NCI-H748 (cell line): ENCODE data around the gene ALAS1.

Experiments used
- DNase-seq: peaks from one replicate; lab custom pipeline; 2025; ENCODE audit not compliant: unreplicated experiment; lab: John Stamatoyannopoulos, UW

The ALAS1 gene

DNA sequence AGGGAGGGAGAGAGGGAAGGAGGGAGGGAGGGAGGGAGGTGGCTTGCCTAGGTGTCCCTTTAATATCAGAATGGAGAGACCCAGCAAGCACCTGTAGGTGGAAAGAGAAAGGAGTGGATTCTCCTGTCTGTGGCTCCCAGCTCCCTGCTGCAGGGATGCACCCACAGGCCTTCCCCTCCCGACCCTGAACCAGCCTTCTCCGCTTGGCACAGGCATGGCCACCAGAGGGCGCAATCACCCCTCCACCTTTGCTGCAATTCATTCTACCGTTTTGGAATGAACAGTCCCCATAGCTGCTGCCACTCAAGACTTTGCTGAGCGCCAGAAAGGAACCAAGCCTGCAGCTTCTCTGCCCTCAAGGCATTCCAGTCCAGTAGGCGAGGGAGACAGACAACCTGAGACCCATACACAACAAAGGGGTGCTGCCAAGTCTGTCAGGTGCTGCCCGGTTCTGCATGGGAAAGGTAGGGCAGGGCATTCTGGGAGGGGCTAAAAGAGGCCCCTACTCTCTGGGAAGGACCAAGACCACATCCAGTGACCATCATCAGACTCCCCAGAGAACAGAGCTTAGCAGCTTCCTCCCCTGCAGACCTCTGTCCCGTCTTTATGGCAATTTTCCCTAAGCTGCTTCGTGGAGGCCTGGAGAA lies 22.5 kb downstream of the ALAS1 start:
- DNase-seq: peak; percentile 54

GRCh38 chr3:52221141-52221562 lies 23.2 kb downstream of the ALAS1 start:
- no peak for DNase-seq

DNA sequence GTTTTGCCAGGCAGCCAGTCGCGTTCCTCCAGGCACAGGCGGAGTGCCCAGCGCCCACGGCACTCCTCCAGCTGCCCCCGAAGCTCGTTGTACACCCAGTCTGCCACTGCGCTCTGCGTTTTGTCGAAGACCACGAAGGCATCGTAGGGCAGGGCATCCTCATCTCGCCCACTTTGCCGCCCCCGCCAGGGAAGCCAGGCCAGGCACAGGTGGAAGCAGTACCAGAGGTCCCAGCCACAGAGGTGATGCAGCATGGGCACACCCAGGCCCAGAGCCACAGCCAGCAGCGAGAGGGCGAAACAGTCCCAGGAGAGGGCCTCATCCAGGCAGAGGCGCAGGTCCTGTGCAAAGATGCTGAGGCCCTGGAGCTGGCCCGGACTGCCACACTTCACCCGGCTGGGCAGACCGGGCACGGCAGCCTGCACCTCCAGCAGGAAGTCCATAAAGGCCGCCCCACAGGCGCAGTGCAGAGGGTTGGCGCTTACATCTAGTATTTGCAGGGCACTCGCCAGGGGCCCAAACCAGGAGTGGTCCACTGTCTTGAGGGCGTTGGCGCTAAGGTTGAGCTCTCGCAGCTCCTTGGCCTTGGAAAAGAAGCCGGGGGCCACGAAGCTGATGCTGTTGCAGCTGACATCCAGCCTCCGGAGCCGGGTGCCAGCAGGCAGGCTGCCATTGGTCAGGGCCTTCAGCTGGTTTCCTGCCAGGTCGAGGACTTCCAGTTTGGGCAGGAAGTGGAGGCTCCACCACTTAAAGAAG lies 23.8 kb downstream of the ALAS1 start:
- DNase-seq: no peak

DNA sequence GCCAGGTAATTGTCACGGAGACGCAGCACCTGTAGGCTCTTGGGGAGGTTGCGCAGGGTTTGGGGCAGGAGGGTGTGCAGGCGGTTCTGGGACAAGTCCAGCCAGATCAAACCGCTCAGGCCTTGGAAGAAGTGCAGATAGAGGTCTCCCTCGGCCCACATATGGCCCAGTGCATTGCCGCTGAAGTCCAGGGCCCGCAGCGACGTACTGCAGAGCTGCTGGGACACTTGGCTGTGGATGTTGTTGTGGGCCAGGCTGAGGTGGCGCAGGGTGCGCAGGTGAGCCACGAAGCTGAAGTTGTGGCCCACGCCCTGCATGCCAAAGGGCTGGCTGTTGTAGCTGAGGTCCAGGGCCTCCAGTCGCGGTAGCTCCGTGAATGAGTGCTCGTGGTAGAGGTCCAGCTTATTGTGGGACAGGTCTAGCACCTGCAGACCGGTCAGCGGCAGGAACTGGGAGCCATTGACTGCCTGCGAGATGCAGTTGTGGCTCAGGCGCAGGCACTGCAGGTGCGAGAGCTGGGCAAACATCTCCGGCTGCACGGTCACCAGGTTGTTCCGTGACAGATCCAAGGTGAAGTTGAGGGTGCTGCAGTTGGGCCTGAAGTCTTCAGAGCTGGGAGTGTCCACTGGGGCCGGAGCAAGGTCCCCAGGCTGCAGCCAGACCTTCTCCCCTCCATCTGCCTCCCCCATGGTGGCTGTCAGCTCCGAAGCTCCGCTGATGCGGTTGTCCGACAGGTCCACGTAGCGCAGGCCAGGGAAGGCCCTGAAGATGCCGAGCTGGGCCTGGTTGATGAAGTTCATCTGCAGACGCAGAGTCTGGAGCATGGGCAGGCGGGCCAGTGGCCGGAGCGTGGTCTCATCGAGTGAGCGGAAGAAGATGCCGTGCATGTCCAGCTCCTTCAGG lies 24.6 kb downstream of the ALAS1 start:
- no peak for DNase-seq

GRCh38 chr3:52223449-52224408 lies 25.8 kb downstream of the ALAS1 start:
- DNase-seq: no peak

DNA sequence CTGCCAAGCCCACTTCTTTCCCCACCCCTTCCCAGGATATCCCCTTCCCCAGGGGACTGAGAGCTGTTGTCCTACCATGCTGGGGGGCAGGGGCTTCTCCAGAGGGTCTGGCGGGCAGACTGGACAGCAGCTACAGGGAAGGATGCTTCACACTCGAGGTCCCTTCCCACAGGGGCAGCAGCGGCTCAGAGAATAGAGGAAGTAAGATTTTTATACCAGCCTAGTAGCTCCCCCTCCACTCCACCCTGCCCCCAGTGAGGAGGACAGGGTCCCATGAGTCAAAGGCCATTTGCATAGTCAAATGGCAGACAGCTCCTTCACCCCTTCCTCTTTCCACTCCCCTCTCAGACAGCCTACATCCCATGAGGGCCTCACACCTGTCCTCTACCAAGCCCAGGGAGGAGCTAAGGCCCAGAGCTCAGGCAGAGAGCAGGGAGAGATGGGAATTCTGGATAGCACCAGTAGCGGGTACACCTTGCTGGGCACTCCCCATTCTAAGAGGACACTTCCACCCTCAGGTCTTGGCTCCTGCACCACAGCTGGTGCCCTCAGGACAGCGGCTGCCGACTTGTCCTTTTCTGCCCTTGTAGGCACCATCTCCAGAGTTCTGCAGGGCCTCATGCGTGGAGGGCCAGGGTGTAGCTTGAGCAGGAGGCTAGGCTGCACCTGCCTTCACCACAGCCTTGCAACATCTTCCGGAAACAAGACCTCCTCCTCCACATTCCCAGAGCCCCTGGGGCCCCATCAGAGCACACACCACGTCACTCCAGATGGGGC lies 27.7 kb downstream of the ALAS1 start, which contains the start of gene TLR9:
Gene TLR9 (minus strand): TSS at position 194 of the 777 bp plus-strand sequence. CDS start 116 bp downstream, at position 78.
- no peak for DNase-seq

DNA sequence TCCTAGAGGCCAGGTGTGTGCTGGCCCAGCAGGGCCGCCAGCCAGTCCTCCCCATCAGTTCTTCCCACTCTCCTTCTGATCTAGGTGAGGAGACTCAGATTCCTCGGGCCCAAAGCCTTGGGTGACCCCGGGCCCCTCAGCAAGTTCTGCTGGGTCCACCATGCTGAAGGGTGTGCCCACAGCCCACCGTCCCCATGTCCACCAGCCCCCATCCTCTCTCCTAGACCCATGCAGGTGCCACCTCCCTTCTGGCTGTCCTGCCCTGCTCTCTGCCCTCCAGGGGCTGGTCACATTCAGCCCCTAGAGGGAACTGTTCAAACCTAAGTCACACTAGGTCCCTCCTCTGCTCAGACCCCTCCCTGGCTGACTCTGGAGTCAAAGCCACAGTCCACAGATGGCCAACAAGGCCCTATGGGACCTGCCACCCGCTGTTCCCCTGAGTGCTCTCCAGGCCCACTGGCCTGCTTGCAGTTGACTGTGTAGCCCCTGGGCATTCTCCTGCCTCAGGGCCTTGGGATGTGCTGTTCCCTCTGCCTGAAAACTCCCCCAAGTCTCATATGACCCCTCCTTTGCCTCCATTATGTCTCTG lies 28.4 kb downstream of the ALAS1 start:
- no peak for DNase-seq

GRCh38 chr3:52227117-52227516 lies 29.2 kb downstream of the ALAS1 start:
- no peak for DNase-seq

GRCh38 chr3:52227766-52228165 lies 29.8 kb downstream of the ALAS1 start:
- no peak for DNase-seq

DNA sequence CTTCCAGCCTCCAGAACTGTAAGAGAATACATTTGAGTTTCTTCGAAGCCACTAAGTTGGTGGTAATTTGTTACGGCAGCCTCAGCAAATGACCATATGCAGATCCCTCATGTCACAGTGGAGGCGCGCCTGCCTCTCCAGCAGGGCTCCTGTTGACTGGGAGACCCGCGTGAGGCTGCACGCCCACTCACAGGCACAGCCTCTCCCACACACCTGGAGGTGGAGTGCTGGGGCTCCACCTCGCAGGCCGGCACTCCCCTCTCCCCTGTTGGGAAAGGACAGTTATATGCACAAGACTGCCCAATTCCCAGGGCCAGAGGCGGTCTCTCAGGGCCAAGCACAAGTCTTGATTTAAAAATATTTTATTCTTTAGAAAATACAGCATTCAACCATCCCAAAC lies 30.3 kb downstream of the ALAS1 start:
- no peak for DNase-seq

DNA sequence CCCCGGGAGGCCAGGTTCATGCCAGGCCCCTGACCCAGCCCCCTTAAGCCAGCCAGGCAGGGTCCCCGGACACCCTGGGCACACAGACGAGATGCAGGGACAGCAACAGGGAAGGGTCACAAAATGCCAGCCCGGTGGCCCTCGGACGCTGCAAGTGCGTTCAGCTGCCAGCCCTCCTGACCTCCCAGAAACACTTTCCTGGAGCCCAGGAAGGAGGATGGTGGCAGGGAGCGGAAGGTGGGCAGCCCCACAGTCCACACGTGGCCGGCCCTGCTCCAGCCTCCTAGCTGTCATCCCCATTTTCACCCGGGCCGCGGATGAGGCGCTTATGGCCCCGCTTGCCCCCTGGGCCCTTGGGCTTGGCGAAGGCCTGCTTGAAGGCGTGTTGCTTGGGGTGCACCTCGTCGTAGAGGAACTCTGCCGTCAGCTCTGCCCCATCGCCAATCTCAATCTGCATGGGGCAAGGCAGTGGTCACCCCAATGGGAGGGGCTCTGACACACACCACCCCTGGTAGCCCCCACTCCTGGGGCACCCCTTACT lies 30.9 kb downstream of the ALAS1 start:
- DNase-seq: no peak

DNA sequence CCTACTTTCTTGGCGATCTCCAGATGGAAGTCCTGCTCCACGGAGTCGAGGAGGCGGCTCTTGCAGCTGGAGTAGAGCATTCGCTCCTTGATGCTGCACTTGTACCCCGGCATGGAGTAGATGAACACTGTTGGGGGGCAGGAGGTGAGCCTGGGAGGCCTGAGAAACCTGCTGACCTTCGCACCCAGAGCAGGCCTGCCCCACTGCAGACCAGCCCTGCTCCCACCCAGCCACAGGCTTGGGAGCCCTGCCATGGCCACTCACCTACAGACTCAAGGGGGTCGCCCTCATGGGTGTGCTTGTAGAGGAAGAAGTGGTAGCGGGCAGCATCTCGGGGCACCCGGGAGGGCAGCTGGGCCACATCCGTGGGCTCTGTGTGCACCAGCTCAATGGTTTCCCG lies 31.7 kb downstream of the ALAS1 start:
- DNase-seq: no peak

GRCh38 chr3:52230461-52230860 lies 32.5 kb downstream of the ALAS1 start:
- no peak for DNase-seq

DNA sequence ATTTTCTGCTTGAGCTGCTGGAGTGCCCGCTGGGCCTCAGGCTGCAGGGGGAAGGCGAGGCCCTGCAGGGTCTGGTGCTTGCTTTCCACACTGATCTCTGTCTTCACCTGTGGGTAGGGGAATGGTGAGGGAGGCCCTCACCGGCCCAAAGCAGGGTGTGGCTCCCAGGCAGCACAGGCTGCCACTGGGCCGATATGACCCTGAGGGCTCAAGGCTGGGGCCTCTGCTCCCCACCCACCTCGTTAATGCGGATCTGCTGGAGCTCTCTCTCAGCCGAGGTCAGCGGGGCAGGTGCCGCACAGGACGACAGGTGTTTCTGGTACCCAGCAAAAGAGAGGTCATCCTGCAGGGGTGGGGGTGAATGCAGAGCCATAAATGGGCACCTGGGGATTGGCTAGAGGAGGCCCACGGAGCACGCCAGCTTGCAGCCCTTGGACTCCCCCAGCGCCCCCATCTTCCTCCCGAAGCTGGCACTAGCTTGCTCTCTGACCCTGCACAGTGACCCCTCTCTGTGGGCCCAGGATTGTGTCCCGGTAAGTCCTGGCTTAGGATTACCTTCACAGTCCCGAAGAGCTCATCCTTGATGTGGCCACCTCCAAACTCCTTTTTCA lies 33.0 kb downstream of the ALAS1 start:
- DNase-seq: no peak

- DNase-seq: peak; percentile 40
Measured at GRCh38 chr3:52231502-52232278, 33.7 kb downstream of the ALAS1 start.

DNA sequence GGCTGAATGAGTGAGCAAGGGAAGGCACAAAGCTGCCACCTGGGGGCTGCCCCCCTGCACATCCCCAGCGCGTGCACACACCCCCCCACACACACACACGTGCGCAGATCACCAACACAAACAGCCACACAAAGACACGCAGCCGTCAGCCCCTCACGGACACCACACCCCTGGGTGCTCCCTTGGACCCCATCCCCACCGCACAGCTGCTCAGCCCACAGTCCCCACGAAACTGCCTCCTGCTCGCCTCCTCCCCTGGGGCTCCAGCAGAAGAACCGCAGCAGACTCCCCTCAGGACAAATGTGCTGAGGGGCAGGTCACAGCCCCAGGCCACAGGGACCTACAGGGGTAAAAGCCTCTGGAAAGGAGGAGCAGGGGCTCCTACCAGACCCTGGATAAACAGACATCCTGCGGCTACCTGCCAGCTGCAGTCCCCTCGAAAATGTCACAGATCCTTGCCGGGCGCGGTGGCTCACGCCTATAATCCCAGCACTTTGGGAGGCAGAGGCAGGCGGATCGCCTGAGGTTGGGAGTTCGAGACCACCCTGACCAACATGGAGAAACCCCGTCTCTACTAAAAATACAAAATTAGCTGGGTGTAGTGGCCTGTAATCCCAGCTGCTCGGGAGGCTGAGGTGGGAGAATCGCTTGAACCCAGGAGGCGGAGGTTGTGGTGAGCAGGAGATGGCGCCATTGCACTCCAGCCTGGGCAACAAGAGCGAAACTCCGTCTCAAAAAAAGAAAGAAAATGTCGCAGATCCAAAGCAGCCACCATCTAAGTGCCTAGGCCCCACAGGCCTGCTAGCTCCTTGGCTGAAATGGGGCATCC lies 34.5 kb downstream of the ALAS1 start:
- DNase-seq: no peak

DNA sequence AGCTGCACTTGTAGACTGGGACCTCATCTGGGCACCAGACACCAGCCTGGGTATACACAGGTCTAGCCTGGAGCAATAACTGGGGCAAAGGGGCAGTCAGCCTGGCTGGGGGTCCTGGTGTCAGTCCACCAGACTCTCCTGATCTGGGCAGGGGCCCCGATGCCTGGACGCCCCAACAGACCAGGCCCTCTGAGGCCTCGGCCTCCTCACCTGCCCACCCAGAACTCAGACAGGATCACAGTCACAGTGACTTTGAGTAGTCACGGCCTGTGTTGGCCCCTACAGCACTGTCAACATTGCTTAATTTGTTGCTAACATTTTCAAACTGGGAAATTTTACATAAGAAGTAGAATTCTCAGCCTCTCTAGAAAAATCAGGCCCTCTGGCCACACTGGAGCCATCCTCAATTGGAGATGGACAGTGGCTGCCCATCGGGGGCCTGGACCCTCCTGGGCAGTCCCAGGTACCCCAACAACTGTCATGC lies 35.2 kb downstream of the ALAS1 start:
- DNase-seq: no peak
